NCI-H1048 (cell line): ENCODE measurements around the gene POMGNT1.

ENCODE experiments used
- DNase-seq: peaks from one replicate; lab custom pipeline; 2025; lab: John Stamatoyannopoulos, UW

The POMGNT1 gene

GRCh38 chr1:46210561-46210960, 12.3 kb upstream of the POMGNT1 start:
- no peak for DNase-seq

GRCh38 chr1:46206399-46206798, 8.2 kb upstream of the POMGNT1 start:
- DNase-seq, result no peak

DNA sequence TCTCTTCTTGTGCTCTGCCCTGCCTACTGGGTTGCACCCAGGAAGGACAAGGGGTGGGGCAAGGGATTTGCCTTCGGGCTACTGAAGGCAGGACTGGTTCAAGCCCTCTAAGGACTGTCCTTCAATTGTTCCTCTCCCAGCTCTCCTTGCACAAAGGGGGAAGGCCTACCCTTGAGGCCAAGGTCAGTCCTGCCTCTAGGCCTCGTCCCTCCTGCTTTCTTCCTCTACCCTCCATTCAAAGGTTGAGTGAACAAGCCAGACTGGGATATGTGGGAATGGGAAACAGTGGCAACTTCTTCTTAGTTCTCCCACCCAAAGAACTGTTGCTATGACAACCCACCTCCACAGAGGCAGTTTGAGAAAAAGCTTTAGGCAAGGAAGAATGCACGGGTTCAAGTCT, 7.6 kb upstream of the POMGNT1 start:
- no peak for DNase-seq

- DNase-seq, result no peak
Measured at GRCh38 chr1:46205141-46205540, 6.9 kb upstream of the POMGNT1 start.

GRCh38 chr1:46204406-46204742, 6.1 kb upstream of the POMGNT1 start:
- DNase-seq, result no peak

- DNase-seq, result no peak
Measured at GRCh38 chr1:46203738-46204405, 5.6 kb upstream of the POMGNT1 start.

DNA sequence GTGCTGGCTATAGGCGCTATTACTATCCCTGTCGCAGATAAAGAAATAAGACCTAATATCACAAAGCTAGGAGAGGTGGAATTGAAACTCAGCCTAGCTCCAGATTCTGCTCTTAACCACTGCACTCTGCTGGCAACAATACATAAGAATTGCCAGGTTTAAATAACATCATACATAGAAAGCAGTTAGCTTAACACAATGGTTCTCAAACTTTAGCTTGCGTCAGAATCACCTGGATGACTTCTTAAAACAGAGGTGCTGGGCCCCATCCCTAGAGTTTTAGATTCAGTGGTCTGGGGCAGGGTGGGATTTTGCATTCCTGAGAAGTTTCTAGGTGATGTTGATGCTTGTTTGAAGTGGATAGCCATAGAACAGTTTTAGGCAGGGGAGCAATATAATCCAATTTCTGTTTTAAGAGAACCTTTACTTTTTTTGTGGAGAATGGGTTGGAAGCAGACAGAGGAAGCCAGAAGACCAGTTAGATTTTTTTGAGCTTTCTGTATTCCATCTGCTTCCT, 1.1 kb upstream of the POMGNT1 start:
- no peak for DNase-seq

DNA sequence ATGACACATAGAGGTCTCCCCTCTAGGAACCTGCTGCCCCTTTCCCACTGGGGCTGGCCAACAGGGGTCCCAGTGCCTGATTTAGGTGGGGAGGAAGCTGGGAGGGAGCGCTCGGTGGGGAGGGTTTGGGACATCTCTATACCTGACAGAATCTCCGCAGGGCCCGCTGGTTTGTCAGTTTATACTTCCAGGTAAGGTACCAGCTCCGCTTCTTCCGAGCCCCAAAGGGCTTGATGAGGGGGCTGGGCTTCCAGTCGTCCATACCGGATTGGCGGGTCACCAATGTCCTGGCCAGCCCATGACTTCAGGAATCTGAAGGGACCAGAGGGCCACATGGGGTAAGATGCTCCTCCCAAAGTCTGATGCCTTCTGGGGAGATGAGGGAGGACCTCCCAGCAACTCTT, 672 bp downstream of the POMGNT1 start:
- no peak for DNase-seq

- DNase-seq, result no peak
Measured at GRCh38 chr1:46196609-46197008, 1.6 kb downstream of the POMGNT1 start.

DNA sequence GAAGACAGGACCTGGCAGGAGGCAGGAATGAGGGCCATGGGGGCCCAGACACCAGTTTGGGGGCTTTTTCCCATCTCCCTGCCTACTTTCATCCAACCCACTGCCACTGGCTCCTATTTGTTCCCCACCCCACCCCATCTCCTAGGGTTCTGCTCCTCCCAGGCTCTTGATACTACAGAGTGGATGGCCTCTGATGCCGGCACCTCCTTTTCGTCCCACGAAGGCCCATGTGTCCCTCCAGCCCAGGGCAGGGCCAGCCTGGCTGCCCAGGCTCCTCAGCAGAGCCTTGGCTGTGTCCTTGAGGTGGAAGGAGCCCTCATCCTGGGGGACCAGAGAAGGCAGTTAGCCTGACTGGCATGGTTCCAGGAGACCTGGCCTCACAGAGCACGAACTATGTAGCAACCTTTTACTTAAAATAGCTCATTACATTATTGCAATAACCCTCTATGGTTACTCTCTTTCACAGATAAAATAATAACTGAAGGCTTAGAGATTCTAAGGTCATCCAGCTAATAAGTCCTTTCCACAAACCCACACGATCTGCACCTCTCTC, 3.5 kb downstream of the POMGNT1 start:
- no peak for DNase-seq

- no peak for DNase-seq
Measured at GRCh38 chr1:46193984-46194570, 4.2 kb downstream of the POMGNT1 start.

DNA sequence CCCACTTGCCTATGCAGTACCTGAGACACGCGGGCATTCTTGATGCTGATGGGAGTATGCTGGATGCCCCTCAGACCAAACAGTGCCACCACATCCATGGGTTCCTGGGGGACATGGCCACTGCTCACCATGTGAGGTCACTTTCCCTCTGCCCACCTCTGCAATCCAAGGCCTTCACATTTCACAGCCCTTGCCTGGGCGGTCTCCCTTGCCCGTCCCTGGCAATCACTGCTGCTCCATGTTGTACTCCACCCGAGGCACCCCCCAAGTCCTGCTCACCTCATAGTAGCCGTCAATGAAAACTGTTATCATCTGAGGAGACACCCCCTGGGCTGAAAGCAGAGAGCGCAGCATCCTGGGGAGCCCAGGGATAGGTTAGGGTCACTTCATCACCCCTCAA, 4.9 kb downstream of the POMGNT1 start:
- DNase-seq, result no peak

DNA sequence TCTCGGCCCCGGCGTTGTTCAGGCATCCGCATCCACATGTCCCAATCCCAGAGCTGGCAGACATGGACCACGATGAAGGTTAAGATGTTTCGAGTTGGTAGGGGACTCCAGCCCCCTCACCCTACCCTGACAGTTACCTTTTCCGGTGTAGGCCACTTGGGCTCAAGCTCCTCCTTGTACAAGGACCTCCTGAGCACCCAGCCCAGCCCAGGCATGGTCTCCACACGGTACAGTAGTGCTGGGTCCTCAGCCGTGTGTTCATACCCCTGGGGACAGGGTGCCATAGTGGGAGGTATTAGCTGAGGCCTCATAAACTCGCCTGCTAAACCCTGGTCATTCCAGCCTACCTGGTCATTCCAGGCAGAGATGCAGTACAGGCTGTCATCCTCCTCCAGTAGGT, 6.1 kb downstream of the POMGNT1 start:
- DNase-seq, result no peak

- no peak for DNase-seq
Measured at GRCh38 chr1:46191033-46191701, 7.1 kb downstream of the POMGNT1 start.

- DNase-seq, result no peak
Measured at GRCh38 chr1:46190539-46190938, 7.7 kb downstream of the POMGNT1 start.

GRCh38 chr1:46188295-46189030, 9.8 kb downstream of the POMGNT1 start:
- DNase-seq, result no peak

- DNase-seq, result no peak
Measured at GRCh38 chr1:46187106-46187869, 10.9 kb downstream of the POMGNT1 start.

DNA sequence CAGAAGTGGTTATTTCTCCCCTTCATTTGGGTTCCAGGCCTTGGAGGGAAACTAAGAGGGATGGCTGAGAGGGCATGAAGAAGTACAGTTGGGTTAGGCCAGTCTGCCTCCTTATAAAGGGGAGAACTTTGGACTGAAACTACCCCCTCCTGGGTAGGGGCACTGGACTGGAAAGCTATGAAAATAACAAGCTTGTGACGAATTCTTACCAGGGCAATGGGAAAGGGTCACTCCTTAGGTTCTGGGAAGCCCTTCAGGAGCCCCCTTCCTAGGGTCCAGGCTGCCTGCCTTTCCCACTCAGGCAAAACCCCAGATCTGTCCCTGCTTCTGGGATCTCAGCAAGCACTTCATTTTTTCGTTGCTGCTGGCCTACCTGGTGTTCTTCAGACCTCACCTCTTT, 12.2 kb downstream of the POMGNT1 start:
- DNase-seq, result no peak

DNA sequence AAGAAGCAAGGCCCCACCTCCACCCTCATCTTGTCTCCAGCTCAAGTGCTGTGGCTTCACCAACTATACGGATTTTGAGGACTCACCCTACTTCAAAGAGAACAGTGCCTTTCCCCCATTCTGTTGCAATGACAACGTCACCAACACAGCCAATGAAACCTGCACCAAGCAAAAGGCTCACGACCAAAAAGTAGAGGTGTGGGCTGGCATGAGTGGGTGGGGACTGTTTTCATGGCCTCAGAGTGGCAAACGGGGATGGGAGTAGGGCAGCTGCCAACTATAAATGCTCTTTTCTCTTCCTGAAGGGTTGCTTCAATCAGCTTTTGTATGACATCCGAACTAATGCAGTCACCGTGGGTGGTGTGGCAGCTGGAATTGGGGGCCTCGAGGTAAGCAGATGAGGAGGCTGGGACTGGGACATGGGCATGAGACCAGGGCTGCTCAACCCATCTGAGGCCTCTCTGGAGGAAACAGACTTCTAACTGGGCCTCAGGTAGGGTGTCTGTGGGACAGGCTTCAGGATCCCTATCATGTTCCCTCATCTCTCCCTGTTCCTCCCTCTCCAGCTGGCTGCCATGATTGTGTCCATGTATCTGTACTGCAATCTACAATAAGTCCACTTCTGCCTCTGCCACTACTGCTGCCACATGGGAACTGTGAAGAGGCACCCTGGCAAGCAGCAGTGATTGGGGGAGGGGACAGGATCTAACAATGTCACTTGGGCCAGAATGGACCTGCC, 13.1 kb downstream of the POMGNT1 start:
- DNase-seq, result no peak

DNA sequence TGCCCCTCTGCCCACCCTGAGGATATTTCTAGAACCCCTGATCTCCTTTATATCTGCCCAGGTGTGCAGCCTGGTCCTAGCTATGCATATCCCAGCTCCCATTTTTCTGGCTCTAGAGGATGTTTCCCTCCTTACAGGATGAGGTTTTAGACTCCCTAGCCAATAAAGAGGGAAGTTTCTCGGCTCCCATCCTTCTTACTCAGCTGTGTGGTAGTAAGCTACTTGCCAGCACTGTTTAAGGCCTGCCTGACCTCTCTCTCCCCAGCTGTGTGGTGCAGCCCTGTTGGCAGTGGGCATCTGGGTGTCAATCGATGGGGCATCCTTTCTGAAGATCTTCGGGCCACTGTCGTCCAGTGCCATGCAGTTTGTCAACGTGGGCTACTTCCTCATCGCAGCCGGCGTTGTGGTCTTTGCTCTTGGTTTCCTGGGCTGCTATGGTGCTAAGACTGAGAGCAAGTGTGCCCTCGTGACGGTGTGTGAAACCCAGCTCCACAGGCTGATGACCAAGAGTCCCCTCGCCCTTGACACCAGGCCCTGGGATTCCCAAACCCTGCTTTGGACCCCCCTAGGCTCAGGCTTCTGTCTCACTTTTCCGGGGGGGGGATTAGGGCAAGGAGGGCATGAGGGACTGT, 14.2 kb downstream of the POMGNT1 start:
- DNase-seq, result no peak
